HEK293 (cell line): ENCODE data around the gene NCAN.
A peak's percentile ranks its signal among the peaks of the same experiment; 100 is the strongest.
"Not testable (repeated sequence)": the region's sequence is repeated elsewhere in the genome, so short reads cannot be mapped to it uniquely, and the experiment has no call there.

ENCODE experiments used
- CTCF ChIA-PET: fragments of 350-600 bp; formaldehyde crosslinking; extraction: SDS; loops from one replicate; lab custom pipeline; 2021; ENCODE audit warnings: antibody characterized with exemption; lab: Yijun Ruan, JAX
- POLR2A ChIA-PET: fragments of 300-600 bp; formaldehyde crosslinking; extraction: SDS; loops from one replicate; lab custom pipeline; 2020; ENCODE audit warnings: antibody characterized with exemption, inconsistent platforms; lab: Yijun Ruan, JAX
- H3K27ac ChIP-seq: fragments of 200-500 bp; sonication (Bioruptor generic); 2 replicates; pipeline ENCODE4 v1.5.1; 2014; ENCODE audit warnings: low read depth, low read length, control low read depth, inconsistent platforms; ENCODE audit errors: extremely low read depth
- H3K36me3 ChIP-seq, 2 experiments: fragments of 200-500 bp in 1 of 2; sonication (Bioruptor generic) in 1 of 2; 1 replicate in 1 of 2; 2 replicates in 1 of 2; pipeline ENCODE4 v1.5.1; 2014 to 2017; ENCODE audit warnings: inconsistent platforms in 2 of 2, low read length in 2 of 2; ENCODE audit not compliant: control insufficient read depth in 2 of 2, insufficient read depth in 1 of 2
- H3K4me1 ChIP-seq: fragments of 200-500 bp; sonication (Bioruptor generic); 2 replicates; pipeline ENCODE4 v1.5.1; 2014; ENCODE audit warnings: mild to moderate bottlenecking, low read length, inconsistent platforms; ENCODE audit not compliant: control insufficient read depth, insufficient read depth
- H3K4me3 ChIP-seq: 2 replicates; pipeline ENCODE4 v1.5.1; 2011; ENCODE audit warnings: low read depth, mild to moderate bottlenecking, control low read depth, low read length, moderate library complexity
- H3K9me3 ChIP-seq: fragments of 200-500 bp; sonication (Bioruptor generic); 2 replicates; pipeline ENCODE4 v1.5.1; 2014; ENCODE audit warnings: low read depth, low read length, inconsistent platforms; ENCODE audit not compliant: control insufficient read depth, insufficient read depth
- BCL6B ChIP-seq: fragments of 450-650 bp; formaldehyde crosslinking; IDR thresholded peaks from 2 replicates; pipeline ENCODE4 v1.5.1; 2017; ENCODE audit warnings: missing biosample characterization, missing genetic modification characterization
- KLF7 ChIP-seq: fragments of 450-650 bp; formaldehyde crosslinking; IDR thresholded peaks from 2 replicates; pipeline ENCODE4 v1.5.1; 2016; ENCODE audit warnings: missing biosample characterization, missing genetic modification characterization, borderline replicate concordance
- OVOL3 ChIP-seq: fragments of 450-650 bp; formaldehyde crosslinking; IDR thresholded peaks from 2 replicates; pipeline ENCODE4 v1.5.1; 2016; ENCODE audit warnings: missing biosample characterization, missing genetic modification characterization
- SETDB1 ChIP-seq: IDR thresholded peaks from one replicate; pipeline ENCODE4 v1.6.1; 2017; ENCODE audit warnings: mild to moderate bottlenecking, low read length, moderate library complexity, mixed read lengths; ENCODE audit not compliant: insufficient read length
- ZBTB20 ChIP-seq: fragments of 450-650 bp; formaldehyde crosslinking; IDR thresholded peaks from 2 replicates; pipeline ENCODE4 v1.5.1; 2016; ENCODE audit warnings: missing biosample characterization, missing genetic modification characterization
- ZFP3 ChIP-seq: fragments of 450-650 bp; formaldehyde crosslinking; IDR thresholded peaks from 2 replicates; pipeline ENCODE4 v1.5.1; 2016; ENCODE audit warnings: low read depth, missing biosample characterization, missing genetic modification characterization
- ZFP41 ChIP-seq: fragments of 450-650 bp; formaldehyde crosslinking; IDR thresholded peaks from 2 replicates; pipeline ENCODE4 v1.5.1; 2016; ENCODE audit warnings: missing biosample characterization, missing genetic modification characterization, borderline replicate concordance
- ZNF112 ChIP-seq: fragments of 450-650 bp; formaldehyde crosslinking; IDR thresholded peaks from 2 replicates; pipeline ENCODE4 v1.5.0; 2017; ENCODE audit warnings: missing biosample characterization, missing genetic modification characterization
- ZNF132 ChIP-seq: fragments of 450-650 bp; formaldehyde crosslinking; IDR thresholded peaks from 2 replicates; pipeline ENCODE4 v1.5.1; 2017; ENCODE audit warnings: missing biosample characterization, missing genetic modification characterization, borderline replicate concordance
- ZNF157 ChIP-seq: fragments of 450-650 bp; formaldehyde crosslinking; IDR thresholded peaks from 2 replicates; pipeline ENCODE4 v1.5.1; 2016; ENCODE audit warnings: missing biosample characterization, missing genetic modification characterization
- ZNF2 ChIP-seq: fragments of 450-650 bp; formaldehyde crosslinking; IDR thresholded peaks from 2 replicates; pipeline ENCODE4 v1.5.1; 2016; ENCODE audit warnings: missing biosample characterization, missing genetic modification characterization
- ZNF214 ChIP-seq: fragments of 450-650 bp; formaldehyde crosslinking; IDR thresholded peaks from 2 replicates; pipeline ENCODE4 v1.5.1; 2017; ENCODE audit warnings: missing biosample characterization, mild to moderate bottlenecking, missing genetic modification characterization, borderline replicate concordance
- ZNF521 ChIP-seq: fragments of 450-650 bp; formaldehyde crosslinking; IDR thresholded peaks from 2 replicates; pipeline ENCODE4 v1.5.1; 2017; ENCODE audit warnings: missing biosample characterization, mild to moderate bottlenecking, missing genetic modification characterization
- ZNF621 ChIP-seq: fragments of 450-650 bp; formaldehyde crosslinking; IDR thresholded peaks from 2 replicates; pipeline ENCODE4 v1.5.1; 2017; ENCODE audit warnings: missing biosample characterization, missing genetic modification characterization
- TF ChIP-seq, protein P1 (sequence below): fragments of 450-650 bp; formaldehyde crosslinking; IDR thresholded peaks from 2 replicates; pipeline ENCODE4 v1.5.1; 2017; ENCODE audit warnings: missing biosample characterization, missing genetic modification characterization
- TF ChIP-seq, protein P2 (sequence below): fragments of 450-650 bp; formaldehyde crosslinking; IDR thresholded peaks from 2 replicates; pipeline ENCODE4 v1.5.1; 2016; ENCODE audit warnings: missing biosample characterization, missing genetic modification characterization
- TF ChIP-seq, protein P3 (sequence below): fragments of 450-650 bp; formaldehyde crosslinking; IDR thresholded peaks from 2 replicates; pipeline ENCODE4 v1.5.1; 2016; ENCODE audit warnings: missing biosample characterization, missing genetic modification characterization, low read depth
- TF ChIP-seq, protein P4 (sequence below): fragments of 450-650 bp; formaldehyde crosslinking; IDR thresholded peaks from 2 replicates; pipeline ENCODE4 v1.5.1; 2016; ENCODE audit warnings: missing biosample characterization, missing genetic modification characterization

NCAN gene

GRCh38 chr19:19250196-19250801 lies 38.5 kb downstream of the NCAN start:
- no peak overlapping the region for H3K27ac ChIP-seq
- no peaks in the 10 kb centered on the region for H3K9me3 ChIP-seq
- no peaks in the 10 kb centered on the region for H3K36me3 ChIP-seq
- no peak overlapping the region for H3K4me3 ChIP-seq
- ChIA-PET CTCF (interaction anchor here (0.6 to 0.8 kb wide), 2 partner anchors 92 to 611 kb away, joined by 3 to 4 read pairs; no protein-coding TSS in a partner anchor), POLR2A (no interaction called here)
- no peaks in the 10 kb centered on the region for H3K4me1 ChIP-seq
- TF ChIP-seq ZNF132 (tag by site-specific recombination) (no peak), ZNF214 (tag by site-specific recombination) (no peak), ZNF112 (tag by site-specific recombination) (no peak), SETDB1 (peak; percentile 55), ZNF157 (tag by site-specific recombination) (peak; percentile 99), BCL6B (no peak)
- TF ChIP-seq, protein P1, sequence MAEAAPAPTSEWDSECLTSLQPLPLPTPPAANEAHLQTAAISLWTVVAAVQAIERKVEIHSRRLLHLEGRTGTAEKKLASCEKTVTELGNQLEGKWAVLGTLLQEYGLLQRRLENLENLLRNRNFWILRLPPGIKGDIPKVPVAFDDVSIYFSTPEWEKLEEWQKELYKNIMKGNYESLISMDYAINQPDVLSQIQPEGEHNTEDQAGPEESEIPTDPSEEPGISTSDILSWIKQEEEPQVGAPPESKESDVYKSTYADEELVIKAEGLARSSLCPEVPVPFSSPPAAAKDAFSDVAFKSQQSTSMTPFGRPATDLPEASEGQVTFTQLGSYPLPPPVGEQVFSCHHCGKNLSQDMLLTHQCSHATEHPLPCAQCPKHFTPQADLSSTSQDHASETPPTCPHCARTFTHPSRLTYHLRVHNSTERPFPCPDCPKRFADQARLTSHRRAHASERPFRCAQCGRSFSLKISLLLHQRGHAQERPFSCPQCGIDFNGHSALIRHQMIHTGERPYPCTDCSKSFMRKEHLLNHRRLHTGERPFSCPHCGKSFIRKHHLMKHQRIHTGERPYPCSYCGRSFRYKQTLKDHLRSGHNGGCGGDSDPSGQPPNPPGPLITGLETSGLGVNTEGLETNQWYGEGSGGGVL (tag by site-specific recombination) = no peak

DNA sequence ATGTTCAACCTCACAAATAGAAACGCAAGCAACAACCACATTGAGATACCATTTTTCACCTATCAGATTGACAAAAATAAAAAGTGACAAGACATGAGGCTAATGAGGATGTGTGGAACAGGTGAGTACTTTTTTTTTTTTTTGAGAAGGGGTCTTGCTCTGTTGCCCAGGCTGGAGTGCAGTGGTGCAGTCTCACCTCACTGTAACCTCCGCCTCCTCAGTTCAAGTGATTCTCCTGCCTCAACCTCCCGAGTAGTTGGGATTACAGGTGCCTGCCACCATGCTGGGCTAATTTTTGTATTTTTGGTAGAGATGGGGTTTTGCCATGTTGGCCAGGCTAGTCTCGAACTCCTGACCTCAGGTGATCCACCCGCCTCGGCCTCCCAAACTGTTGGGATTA lies 41.7 kb downstream of the NCAN start:
- CTCF ChIA-PET, POLR2A ChIA-PET, H3K36me3 ChIP-seq, H3K4me3 ChIP-seq, H3K9me3 ChIP-seq, H3K27ac ChIP-seq, H3K4me1 ChIP-seq: not testable (repeated sequence)

DNA sequence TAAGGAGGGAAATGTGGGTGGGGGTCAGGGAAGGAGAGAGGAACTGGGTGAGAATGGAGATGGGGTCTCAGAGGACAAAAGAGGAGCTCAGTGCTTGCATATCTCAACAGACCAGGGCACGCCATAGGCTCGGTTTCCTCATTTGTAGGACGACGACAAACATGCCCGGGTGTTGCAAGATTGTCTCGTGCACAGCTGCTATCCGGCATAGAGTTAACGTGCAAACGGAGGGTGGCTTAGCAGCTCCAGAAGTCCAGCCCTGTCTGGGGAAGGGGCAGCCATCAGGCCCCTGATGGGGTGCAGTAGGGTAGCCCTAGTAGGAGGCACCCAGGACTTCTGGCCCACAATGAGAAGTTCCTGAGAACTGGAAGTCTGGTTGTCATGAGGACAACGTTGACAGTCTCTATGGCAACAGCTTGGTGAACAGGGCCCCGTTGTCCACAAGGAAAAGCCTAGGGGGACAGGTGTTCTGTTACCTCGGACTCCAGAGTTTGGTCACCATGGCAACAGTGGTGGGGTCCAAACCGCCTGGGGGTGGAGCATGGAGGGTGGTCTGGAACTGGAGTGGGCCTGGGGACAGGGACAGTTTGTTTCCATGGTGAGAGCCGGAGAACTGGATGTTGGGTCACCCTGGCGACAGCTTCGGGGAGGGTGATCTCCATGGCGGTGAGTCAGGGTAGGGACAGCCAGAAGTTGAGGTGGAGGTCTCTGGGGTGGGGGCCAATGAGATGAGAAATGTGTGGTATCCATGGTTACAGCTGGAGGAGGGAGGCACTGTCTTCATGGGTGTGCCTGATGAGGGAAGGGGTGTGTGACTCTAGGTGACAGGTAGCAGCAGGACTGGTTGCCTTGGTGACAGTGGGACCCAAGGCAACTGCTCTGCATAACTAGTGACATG lies 44.6 kb downstream of the NCAN start:
- Histone ChIP-seq H3K9me3 (no peaks in the 10 kb centered on the region), H3K4me1 (no peaks in the 10 kb centered on the region), H3K27ac (no peak overlapping the region), H3K36me3 (no peaks in the 10 kb centered on the region), H3K4me3 (no peak overlapping the region)
- ChIA-PET POLR2A (no interaction called here), CTCF (interaction anchor here (1.1 kb wide), 1 partner anchor 82 kb away, joined by 4 read pairs; no protein-coding TSS in a partner anchor)
- TF ChIP-seq, protein P2, sequence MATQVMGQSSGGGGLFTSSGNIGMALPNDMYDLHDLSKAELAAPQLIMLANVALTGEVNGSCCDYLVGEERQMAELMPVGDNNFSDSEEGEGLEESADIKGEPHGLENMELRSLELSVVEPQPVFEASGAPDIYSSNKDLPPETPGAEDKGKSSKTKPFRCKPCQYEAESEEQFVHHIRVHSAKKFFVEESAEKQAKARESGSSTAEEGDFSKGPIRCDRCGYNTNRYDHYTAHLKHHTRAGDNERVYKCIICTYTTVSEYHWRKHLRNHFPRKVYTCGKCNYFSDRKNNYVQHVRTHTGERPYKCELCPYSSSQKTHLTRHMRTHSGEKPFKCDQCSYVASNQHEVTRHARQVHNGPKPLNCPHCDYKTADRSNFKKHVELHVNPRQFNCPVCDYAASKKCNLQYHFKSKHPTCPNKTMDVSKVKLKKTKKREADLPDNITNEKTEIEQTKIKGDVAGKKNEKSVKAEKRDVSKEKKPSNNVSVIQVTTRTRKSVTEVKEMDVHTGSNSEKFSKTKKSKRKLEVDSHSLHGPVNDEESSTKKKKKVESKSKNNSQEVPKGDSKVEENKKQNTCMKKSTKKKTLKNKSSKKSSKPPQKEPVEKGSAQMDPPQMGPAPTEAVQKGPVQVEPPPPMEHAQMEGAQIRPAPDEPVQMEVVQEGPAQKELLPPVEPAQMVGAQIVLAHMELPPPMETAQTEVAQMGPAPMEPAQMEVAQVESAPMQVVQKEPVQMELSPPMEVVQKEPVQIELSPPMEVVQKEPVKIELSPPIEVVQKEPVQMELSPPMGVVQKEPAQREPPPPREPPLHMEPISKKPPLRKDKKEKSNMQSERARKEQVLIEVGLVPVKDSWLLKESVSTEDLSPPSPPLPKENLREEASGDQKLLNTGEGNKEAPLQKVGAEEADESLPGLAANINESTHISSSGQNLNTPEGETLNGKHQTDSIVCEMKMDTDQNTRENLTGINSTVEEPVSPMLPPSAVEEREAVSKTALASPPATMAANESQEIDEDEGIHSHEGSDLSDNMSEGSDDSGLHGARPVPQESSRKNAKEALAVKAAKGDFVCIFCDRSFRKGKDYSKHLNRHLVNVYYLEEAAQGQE (tag by site-specific recombination) = no peak
- TF ChIP-seq ZNF521 (no peak), ZFP3 (no peak), ZNF2 (tag by site-specific recombination) (no peak), ZNF157 (tag by site-specific recombination) (no peak), OVOL3 (tag by site-specific recombination) (no peak), ZNF621 (tag by site-specific recombination) (no peak), ZBTB20 (tag by site-specific recombination) (no peak), ZFP41 (no peak), KLF7 (tag by site-specific recombination) (no peak)
- TF ChIP-seq, protein P3, sequence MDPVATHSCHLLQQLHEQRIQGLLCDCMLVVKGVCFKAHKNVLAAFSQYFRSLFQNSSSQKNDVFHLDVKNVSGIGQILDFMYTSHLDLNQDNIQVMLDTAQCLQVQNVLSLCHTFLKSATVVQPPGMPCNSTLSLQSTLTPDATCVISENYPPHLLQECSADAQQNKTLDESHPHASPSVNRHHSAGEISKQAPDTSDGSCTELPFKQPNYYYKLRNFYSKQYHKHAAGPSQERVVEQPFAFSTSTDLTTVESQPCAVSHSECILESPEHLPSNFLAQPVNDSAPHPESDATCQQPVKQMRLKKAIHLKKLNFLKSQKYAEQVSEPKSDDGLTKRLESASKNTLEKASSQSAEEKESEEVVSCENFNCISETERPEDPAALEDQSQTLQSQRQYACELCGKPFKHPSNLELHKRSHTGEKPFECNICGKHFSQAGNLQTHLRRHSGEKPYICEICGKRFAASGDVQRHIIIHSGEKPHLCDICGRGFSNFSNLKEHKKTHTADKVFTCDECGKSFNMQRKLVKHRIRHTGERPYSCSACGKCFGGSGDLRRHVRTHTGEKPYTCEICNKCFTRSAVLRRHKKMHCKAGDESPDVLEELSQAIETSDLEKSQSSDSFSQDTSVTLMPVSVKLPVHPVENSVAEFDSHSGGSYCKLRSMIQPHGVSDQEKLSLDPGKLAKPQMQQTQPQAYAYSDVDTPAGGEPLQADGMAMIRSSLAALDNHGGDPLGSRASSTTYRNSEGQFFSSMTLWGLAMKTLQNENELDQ (tag by site-specific recombination) = no peak
- TF ChIP-seq, protein P4, sequence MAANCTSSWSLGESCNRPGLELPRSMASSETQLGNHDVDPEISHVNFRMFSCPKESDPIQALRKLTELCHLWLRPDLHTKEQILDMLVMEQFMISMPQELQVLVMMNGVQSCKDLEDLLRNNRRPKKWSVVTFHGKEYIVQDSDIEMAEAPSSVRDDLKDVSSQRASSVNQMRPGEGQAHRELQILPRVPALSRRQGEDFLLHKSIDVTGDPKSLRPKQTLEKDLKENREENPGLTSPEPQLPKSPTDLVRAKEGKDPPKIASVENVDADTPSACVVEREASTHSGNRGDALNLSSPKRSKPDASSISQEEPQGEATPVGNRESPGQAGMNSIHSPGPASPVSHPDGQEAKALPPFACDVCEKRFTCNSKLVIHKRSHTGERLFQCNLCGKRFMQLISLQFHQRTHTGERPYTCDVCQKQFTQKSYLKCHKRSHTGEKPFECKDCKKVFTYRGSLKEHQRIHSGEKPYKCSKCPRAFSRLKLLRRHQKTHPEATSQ (tag by site-specific recombination) = no peak
